HepG2 (cell line): ENCODE results near the gene PXDC1. TPM values are rescaled to one million over a fixed set of nuclear protein-coding genes. Genes with fewer than 3 reads are reported as not detected.

Experiments
- CEBPG ChIP-seq: IDR thresholded peaks from 2 replicates; pipeline ENCODE4 v1.6.1; 2016
- HIVEP1 ChIP-seq: sonication (generic); formaldehyde crosslinking; IDR thresholded peaks from 2 replicates; pipeline ENCODE4 v1.4.0; 2020; ENCODE audit warnings: mild to moderate bottlenecking, missing genetic modification reagents
- HNF4A ChIP-seq: sonication (generic); formaldehyde crosslinking; IDR thresholded peaks from 2 replicates; pipeline ENCODE4 v1.4.0; 2020; ENCODE audit warnings: missing genetic modification reagents
- HOXD1 ChIP-seq: sonication (generic); formaldehyde crosslinking; IDR thresholded peaks from 2 replicates; pipeline ENCODE4 v1.5.0; 2020; ENCODE audit warnings: missing genetic modification reagents
- PHF21A ChIP-seq: sonication (generic); formaldehyde crosslinking; IDR thresholded peaks from 2 replicates; pipeline ENCODE4 v1.5.0; 2020; ENCODE audit warnings: mild to moderate bottlenecking, missing genetic modification reagents
- SETDB1 ChIP-seq: sonication (generic); formaldehyde crosslinking; IDR thresholded peaks from 2 replicates; pipeline ENCODE4 v1.5.1; 2020; ENCODE audit warnings: missing genetic modification reagents, mild to moderate bottlenecking, borderline replicate concordance
- SP1 ChIP-seq, 2 experiments: fragments of 450-650 bp in 1 of 2; sonication (generic) in 1 of 2; formaldehyde crosslinking in 1 of 2; IDR thresholded peaks; 2 replicates each; pipeline versions ENCODE4 v1.4.0 to v1.6.1; 2016 to 2020; ENCODE audit warnings: missing genetic modification reagents in 1 of 2
- ZBTB3 ChIP-seq: sonication (generic); formaldehyde crosslinking; IDR thresholded peaks from 2 replicates; pipeline ENCODE4 v1.4.0; 2020; ENCODE audit warnings: low read depth, mild to moderate bottlenecking, moderate library complexity, missing genetic modification reagents, borderline replicate concordance
- ZEB1 ChIP-seq: IDR thresholded peaks from 2 replicates; pipeline ENCODE4 v1.6.1; 2012; ENCODE audit warnings: mild to moderate bottlenecking, low read depth, inconsistent platforms; ENCODE audit not compliant: insufficient replicate concordance
- ZNF430 ChIP-seq: sonication (generic); formaldehyde crosslinking; IDR thresholded peaks from 2 replicates; pipeline ENCODE4 v1.9.0; 2021; ENCODE audit warnings: mild to moderate bottlenecking, missing genetic modification reagents
- ZNF510 ChIP-seq: sonication (generic); formaldehyde crosslinking; IDR thresholded peaks from 2 replicates; pipeline ENCODE4 v1.4.0; 2020; ENCODE audit warnings: low read depth, mild to moderate bottlenecking, missing genetic modification reagents
- ZNF569 ChIP-seq: sonication (generic); formaldehyde crosslinking; IDR thresholded peaks from 2 replicates; pipeline ENCODE4 v1.5.0; 2020; ENCODE audit warnings: mild to moderate bottlenecking, missing genetic modification reagents, moderate library complexity, borderline replicate concordance
- ZNF572 ChIP-seq: sonication (generic); formaldehyde crosslinking; IDR thresholded peaks from 2 replicates; pipeline ENCODE4 v1.5.1; 2020; ENCODE audit warnings: mild to moderate bottlenecking, missing genetic modification reagents
- ZNF615 ChIP-seq: sonication (generic); formaldehyde crosslinking; IDR thresholded peaks from 2 replicates; pipeline ENCODE4 v1.5.0; 2020; ENCODE audit warnings: mild to moderate bottlenecking, missing genetic modification reagents, borderline replicate concordance
- ZNF768 ChIP-seq: sonication (generic); formaldehyde crosslinking; IDR thresholded peaks from 2 replicates; pipeline ENCODE4 v1.4.0; 2020; ENCODE audit warnings: missing genetic modification reagents
- polyA plus RNA-seq, 8 experiments: library from polyadenylated mRNA; depleted of rRNA in 3 of 8; stranded (reverse) in 7 of 8; unstranded in 1 of 8; fragments of >200 nt; fragmentation: Illumina TruSeq in 4 of 8; extraction: Trizol in 4 of 8; gene quantifications; 2 replicates each; pipeline versions ENCODE4 v1.2.1 to v1.2.3, GENCODE V29; 2011 to 2016; ENCODE audit warnings: low read depth in 4 of 8, missing spikeins in 1 of 8, mixed read lengths in 1 of 8; ENCODE audit not compliant: insufficient read depth in 1 of 8
- total RNA-seq, 5 experiments: library from RNA; depleted of rRNA; stranded (reverse); fragments of >200 nt; fragmentation: Illumina TruSeq; extraction: Trizol; gene quantifications; 2 replicates each; pipeline ENCODE4 v1.2.3, GENCODE V29; 2016; ENCODE audit warnings: low read depth in 1 of 5
- TF ChIP-seq, protein P1 (sequence below): sonication (generic); formaldehyde crosslinking; IDR thresholded peaks from 2 replicates; pipeline ENCODE4 v1.5.0; 2020; ENCODE audit warnings: mild to moderate bottlenecking, missing genetic modification reagents, borderline replicate concordance
- TF ChIP-seq, protein P2 (sequence below): sonication (generic); formaldehyde crosslinking; IDR thresholded peaks from 2 replicates; pipeline ENCODE4 v1.8.1; 2023; ENCODE audit warnings: mild to moderate bottlenecking, missing genetic modification reagents
- TF ChIP-seq, protein P3 (sequence below): sonication (generic); formaldehyde crosslinking; IDR thresholded peaks from 2 replicates; pipeline ENCODE4 v1.5.1; 2020; ENCODE audit warnings: mild to moderate bottlenecking, missing genetic modification reagents

The PXDC1 gene
- total and polyA plus RNA-seq, 2 of the 13 experiments (the other 11 are each of a cell fraction or from before 2014, with no cell fraction given) = 32.4 to 34.7 TPM

DNA sequence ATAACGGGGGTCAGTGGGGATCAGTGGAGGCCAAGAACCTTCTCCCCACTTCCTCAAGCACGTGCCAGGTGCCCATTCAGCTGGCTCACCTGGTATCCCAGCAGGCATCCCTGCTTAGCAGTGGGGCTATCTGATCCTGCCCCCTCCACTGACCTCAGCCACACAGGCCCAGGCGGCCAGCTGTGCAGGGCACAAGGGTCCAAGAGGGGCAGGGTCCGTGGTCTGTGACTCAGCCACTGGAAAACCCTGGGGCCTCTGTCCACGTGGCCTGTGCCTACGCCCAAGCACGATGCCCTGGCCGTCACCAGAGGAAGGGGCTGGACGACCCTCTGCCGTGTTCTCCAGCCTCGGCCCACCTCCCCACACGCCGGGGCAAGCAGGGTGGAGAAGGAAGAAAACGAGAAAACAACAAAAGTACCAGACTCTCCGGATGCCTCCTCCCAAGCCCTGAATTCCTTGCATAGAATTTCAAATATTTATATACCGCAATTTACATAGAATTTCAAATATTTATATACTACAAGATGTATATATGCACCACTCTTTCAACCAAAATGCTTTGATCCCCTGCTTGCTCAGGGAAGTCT lies 12.1 kb downstream of the PXDC1 start (continued):
- TF ChIP-seq, protein P1, sequence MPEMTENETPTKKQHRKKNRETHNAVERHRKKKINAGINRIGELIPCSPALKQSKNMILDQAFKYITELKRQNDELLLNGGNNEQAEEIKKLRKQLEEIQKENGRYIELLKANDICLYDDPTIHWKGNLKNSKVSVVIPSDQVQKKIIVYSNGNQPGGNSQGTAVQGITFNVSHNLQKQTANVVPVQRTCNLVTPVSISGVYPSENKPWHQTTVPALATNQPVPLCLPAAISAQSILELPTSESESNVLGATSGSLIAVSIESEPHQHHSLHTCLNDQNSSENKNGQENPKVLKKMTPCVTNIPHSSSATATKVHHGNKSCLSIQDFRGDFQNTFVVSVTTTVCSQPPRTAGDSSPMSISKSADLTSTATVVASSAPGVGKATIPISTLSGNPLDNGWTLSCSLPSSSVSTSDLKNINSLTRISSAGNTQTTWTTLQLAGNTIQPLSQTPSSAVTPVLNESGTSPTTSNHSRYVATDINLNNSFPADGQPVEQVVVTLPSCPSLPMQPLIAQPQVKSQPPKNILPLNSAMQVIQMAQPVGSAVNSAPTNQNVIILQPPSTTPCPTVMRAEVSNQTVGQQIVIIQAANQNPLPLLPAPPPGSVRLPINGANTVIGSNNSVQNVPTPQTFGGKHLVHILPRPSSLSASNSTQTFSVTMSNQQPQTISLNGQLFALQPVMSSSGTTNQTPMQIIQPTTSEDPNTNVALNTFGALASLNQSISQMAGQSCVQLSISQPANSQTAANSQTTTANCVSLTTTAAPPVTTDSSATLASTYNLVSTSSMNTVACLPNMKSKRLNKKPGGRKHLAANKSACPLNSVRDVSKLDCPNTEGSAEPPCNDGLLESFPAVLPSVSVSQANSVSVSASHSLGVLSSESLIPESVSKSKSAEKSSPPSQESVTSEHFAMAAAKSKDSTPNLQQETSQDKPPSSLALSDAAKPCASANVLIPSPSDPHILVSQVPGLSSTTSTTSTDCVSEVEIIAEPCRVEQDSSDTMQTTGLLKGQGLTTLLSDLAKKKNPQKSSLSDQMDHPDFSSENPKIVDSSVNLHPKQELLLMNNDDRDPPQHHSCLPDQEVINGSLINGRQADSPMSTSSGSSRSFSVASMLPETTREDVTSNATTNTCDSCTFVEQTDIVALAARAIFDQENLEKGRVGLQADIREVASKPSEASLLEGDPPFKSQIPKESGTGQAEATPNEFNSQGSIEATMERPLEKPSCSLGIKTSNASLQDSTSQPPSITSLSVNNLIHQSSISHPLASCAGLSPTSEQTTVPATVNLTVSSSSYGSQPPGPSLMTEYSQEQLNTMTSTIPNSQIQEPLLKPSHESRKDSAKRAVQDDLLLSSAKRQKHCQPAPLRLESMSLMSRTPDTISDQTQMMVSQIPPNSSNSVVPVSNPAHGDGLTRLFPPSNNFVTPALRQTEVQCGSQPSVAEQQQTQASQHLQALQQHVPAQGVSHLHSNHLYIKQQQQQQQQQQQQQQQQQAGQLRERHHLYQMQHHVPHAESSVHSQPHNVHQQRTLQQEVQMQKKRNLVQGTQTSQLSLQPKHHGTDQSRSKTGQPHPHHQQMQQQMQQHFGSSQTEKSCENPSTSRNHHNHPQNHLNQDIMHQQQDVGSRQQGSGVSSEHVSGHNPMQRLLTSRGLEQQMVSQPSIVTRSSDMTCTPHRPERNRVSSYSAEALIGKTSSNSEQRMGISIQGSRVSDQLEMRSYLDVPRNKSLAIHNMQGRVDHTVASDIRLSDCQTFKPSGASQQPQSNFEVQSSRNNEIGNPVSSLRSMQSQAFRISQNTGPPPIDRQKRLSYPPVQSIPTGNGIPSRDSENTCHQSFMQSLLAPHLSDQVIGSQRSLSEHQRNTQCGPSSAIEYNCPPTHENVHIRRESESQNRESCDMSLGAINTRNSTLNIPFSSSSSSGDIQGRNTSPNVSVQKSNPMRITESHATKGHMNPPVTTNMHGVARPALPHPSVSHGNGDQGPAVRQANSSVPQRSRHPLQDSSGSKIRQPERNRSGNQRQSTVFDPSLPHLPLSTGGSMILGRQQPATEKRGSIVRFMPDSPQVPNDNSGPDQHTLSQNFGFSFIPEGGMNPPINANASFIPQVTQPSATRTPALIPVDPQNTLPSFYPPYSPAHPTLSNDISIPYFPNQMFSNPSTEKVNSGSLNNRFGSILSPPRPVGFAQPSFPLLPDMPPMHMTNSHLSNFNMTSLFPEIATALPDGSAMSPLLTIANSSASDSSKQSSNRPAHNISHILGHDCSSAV (CRISPR knock-in tag) = no peak
- TF ChIP-seq ZNF569 (CRISPR knock-in tag) (no peak), CEBPG (no peak), SP1 (IDR thresholded peaks at IDR 0.05) (no peak), SP1 (CRISPR knock-in tag; IDR thresholded peaks at IDR 0.05) (no peak), HIVEP1 (CRISPR knock-in tag) (no peak), ZNF768 (peak; percentile 14; the same call in 1 of the 2 replicates), HNF4A (CRISPR knock-in tag) (peak; percentile 35), ZNF510 (CRISPR knock-in tag) (no peak), ZNF615 (CRISPR knock-in tag) (no peak), ZNF430 (CRISPR knock-in tag) (no peak), ZNF572 (no peak; the same call in 1 of the 2 replicates), SETDB1 (CRISPR knock-in tag) (no peak), HOXD1 (CRISPR knock-in tag) (no peak), ZBTB3 (CRISPR knock-in tag) (no peak), ZEB1 (no peak), PHF21A (no peak)
- TF ChIP-seq, protein P2, sequence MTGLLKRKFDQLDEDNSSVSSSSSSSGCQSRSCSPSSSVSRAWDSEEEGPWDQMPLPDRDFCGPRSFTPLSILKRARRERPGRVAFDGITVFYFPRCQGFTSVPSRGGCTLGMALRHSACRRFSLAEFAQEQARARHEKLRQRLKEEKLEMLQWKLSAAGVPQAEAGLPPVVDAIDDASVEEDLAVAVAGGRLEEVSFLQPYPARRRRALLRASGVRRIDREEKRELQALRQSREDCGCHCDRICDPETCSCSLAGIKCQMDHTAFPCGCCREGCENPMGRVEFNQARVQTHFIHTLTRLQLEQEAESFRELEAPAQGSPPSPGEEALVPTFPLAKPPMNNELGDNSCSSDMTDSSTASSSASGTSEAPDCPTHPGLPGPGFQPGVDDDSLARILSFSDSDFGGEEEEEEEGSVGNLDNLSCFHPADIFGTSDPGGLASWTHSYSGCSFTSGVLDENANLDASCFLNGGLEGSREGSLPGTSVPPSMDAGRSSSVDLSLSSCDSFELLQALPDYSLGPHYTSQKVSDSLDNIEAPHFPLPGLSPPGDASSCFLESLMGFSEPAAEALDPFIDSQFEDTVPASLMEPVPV (CRISPR knock-in tag) = no peak
- TF ChIP-seq, protein P3, sequence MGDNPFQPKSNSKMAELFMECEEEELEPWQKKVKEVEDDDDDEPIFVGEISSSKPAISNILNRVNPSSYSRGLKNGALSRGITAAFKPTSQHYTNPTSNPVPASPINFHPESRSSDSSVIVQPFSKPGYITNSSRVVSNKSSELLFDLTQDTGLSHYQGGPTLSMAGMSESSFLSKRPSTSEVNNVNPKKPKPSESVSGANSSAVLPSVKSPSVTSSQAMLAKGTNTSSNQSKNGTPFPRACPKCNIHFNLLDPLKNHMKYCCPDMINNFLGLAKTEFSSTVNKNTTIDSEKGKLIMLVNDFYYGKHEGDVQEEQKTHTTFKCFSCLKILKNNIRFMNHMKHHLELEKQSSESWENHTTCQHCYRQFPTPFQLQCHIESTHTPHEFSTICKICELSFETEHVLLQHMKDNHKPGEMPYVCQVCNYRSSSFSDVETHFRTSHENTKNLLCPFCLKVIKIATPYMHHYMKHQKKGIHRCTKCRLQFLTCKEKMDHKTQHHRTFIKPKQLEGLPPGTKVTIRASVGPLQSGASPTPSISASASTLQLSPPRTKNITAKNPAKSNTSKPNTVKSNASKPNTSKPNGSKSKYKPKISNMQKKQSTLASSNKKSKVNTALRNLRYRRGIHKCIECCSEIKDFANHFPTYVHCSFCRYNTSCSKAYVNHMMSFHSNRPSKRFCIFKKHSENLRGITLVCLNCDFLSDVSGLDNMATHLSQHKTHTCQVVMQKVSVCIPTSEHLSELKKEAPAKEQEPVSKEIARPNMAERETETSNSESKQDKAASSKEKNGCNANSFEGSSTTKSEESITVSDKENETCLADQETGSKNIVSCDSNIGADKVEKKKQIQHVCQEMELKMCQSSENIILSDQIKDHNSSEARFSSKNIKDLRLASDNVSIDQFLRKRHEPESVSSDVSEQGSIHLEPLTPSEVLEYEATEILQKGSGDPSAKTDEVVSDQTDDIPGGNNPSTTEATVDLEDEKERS (CRISPR knock-in tag) = no peak
